SJSA1 (cell line): ENCODE results near the gene RASSF8. TPM values are rescaled to one million over a fixed set of nuclear protein-coding genes. Genes with fewer than 3 reads are reported as not detected.

Experiments
- DNase-seq, 2 experiments: peaks; one replicate each; pipeline ENCODE4 v3.0.0-alpha.2; 2015 to 2020; ENCODE audit warnings: low spot score in 2 of 2, low read depth in 1 of 2
- H3K27ac ChIP-seq: fragments of 250-450 bp; sonication (Bioruptor Pico); 2 replicates; pipeline ENCODE4 v1.5.1; 2020; ENCODE audit warnings: mild to moderate bottlenecking, moderate library complexity
- H3K27me3 ChIP-seq: fragments of 250-450 bp; sonication (Bioruptor Pico); replicated peaks from 2 replicates; pipeline ENCODE4 v1.5.1; 2020; ENCODE audit warnings: mild to moderate bottlenecking, moderate library complexity
- H3K36me3 ChIP-seq: fragments of 250-450 bp; sonication (Bioruptor Pico); 2 replicates; pipeline ENCODE4 v1.5.1; 2020; ENCODE audit warnings: mild to moderate bottlenecking
- H3K4me1 ChIP-seq: fragments of 250-450 bp; sonication (Bioruptor Pico); replicated peaks from 2 replicates; pipeline ENCODE4 v1.6.1; 2021; ENCODE audit warnings: mild to moderate bottlenecking
- H3K4me3 ChIP-seq: fragments of 250-450 bp; sonication (Bioruptor Pico); 2 replicates; pipeline ENCODE4 v1.5.1; 2020; ENCODE audit warnings: mild to moderate bottlenecking
- H3K9me3 ChIP-seq: fragments of 250-450 bp; sonication (Bioruptor Pico); replicated peaks from 2 replicates; pipeline ENCODE4 v1.5.1; 2020; ENCODE audit warnings: mild to moderate bottlenecking
- total RNA-seq: library from RNA; depleted of rRNA; stranded (reverse); fragments of >200 nt; shearing (Covaris generic); gene quantifications from 2 replicates; pipeline ENCODE4 v1.2.3, GENCODE V29; 2014

The RASSF8 gene
- total RNA-seq, 1 experiment from 2014 or later, result 65.0 TPM

DNA sequence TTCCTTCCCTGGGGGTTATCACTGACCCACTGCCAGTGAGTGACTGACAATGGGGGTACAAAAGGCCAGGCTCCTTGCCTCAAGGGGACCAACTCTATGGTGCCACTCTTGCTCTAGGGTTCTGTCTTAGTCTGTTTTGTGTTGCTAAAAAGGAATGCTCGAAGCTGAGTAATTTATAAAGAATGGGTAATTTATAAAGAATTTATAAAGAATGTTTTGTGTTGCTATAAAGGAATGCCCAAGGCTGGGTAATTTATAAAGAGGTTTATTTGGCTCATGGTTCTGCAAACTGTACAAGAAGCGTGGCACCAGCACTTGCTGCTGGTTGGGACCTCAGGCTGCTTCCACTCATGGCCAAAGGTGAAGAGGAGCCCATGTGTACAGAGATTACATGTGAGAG is 15.8 kb upstream of the RASSF8 start:
- Histone ChIP-seq H3K27me3 (no peaks in the 10 kb centered on the region), H3K4me1 (no peaks in the 10 kb centered on the region), H3K9me3 (no peaks in the 10 kb centered on the region), H3K4me3 (no peak overlapping the region), H3K27ac (no peak overlapping the region), H3K36me3 (no peaks in the 10 kb centered on the region)
- no peak for DNase-seq

DNA sequence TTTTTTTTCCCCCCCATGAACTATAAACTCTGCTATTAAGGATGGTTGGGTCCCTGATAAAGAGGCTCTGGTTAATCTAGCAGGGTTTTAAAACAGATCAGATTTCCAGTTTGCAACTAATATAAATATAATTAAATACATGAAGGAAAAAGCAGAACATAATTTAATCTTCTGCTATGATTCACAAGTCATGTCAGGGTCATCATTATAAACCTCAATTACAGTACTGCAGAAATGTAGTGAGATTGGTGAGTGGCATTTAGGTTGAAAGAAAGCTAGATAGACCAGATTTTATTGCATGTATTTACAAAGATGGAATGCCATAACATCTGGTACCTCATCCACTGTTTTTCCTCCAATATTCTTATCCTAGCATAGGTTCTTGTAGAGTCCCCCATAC is 14.5 kb upstream of the RASSF8 start:
- Histone ChIP-seq H3K36me3 (no peaks in the 10 kb centered on the region), H3K4me3 (no peak overlapping the region), H3K27ac (no peak overlapping the region), H3K4me1 (no peaks in the 10 kb centered on the region), H3K9me3 (no peaks in the 10 kb centered on the region), H3K27me3 (no peaks in the 10 kb centered on the region)
- DNase-seq, result no peak

DNA sequence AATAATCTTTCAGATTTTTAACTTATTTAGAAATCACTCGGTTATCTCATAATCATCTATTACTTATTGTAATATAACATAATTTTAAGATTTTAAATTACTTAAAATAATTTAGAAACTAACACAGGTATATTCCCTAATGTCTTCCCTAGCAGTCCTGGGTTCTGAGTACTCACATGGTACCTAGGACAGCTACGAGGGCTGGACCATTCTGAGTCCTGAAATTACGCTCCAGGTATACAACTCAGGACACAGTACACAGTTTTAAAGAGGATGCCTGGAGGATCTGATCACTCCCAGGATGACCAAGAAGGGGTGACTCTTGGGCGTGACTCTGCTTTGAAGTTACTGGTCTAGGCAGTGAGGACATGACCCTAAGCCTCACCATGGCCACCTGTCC is 9.1 kb upstream of the RASSF8 start:
- Histone ChIP-seq H3K27ac (no peak overlapping the region), H3K27me3 (no peaks in the 10 kb centered on the region), H3K4me1 (no peaks in the 10 kb centered on the region), H3K36me3 (0 out of 2 replicates have a peak, but pooled peaks cover 3% of the 10 kb centered on the region), H3K4me3 (no peak overlapping the region), H3K9me3 (no peaks in the 10 kb centered on the region)
- no peak for DNase-seq

DNA sequence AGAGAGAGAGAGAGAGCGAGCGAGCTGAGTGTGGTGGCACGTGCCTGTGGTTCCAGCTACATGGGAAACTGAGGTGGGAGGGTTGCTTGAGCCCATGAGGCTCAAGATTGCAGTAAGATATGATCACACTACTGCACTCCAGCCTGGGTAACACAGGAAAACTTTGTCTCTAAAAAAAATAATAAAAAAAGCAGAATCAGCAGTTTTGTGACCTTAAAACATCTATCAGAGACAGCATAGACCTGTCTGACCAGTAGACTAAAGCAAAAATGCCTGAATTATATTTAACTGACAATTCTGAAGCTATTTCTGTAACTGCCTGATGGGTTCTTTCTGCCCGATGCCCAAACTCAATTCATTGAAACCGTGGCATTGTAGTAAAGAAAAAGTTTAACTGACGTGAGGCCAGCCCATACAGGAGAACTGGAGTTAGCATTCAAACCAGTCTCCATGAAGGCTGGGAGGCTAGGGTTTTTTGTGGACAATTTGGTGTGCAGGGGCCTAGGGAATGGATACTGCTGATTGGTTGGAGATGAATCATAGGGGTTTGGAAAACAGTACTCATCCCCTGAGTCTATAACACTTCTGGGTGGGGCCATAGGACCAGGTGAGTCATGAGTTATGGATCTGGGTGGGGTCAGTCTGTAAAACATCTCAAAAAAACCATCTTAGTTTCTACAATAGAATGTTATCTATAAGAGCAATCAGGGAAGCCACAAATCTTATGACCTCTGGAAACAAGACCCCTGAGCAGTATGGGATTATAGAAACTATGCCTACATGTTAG is 8.0 kb upstream of the RASSF8 start:
- H3K4me1 ChIP-seq, result no peaks in the 10 kb centered on the region
- peaks cover 11% of the 10 kb centered on the region; the same call in 1 of the 2 replicates for H3K36me3 ChIP-seq
- no peak overlapping the region for H3K27ac ChIP-seq
- H3K4me3 ChIP-seq, result no peak overlapping the region
- H3K9me3 ChIP-seq, result no peaks in the 10 kb centered on the region
- DNase-seq, result no peak
- H3K27me3 ChIP-seq, result no peaks in the 10 kb centered on the region

DNA sequence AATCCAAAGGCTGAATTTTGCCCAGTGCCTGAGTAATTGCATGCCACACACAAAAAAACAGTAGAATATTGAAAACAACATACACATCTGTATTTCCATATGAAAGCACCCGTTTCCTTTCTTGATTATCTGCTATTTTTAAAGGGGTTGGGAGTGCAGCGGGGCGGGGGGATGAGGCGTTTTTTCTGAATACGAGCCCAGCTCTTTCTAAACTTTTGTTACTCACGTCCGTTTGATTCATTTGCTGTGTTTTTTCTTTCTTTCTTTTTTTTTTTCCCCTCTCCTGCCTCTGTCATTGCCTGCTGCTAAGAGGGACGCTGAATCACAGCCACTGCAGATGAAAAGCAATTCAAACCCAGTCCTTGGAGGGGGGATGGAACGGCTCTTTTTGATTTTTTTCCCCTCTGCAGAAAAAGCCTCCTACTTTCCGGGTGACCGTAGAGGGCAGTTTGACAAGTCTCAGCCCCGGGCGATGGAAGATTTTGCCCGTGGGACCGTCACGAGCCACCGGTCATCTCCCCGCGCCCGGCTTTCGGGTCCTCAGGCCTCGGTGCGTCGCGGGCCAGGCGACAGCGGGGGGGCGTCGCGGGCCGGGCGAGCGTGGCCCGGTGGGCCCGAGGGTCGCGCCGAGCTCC is 572 bp upstream of the RASSF8 start:
- Histone ChIP-seq H3K9me3 (no peaks in the 10 kb centered on the region), H3K27ac (peak overlapping the region; percentile 99), H3K4me3 (peak overlapping the region; percentile 93), H3K27me3 (no peaks in the 10 kb centered on the region), H3K36me3 (peaks cover 17% of the 10 kb centered on the region), H3K4me1 (peaks cover 17% of the 10 kb centered on the region)
- DNase-seq, result peak; percentile 60 to 82

DNA sequence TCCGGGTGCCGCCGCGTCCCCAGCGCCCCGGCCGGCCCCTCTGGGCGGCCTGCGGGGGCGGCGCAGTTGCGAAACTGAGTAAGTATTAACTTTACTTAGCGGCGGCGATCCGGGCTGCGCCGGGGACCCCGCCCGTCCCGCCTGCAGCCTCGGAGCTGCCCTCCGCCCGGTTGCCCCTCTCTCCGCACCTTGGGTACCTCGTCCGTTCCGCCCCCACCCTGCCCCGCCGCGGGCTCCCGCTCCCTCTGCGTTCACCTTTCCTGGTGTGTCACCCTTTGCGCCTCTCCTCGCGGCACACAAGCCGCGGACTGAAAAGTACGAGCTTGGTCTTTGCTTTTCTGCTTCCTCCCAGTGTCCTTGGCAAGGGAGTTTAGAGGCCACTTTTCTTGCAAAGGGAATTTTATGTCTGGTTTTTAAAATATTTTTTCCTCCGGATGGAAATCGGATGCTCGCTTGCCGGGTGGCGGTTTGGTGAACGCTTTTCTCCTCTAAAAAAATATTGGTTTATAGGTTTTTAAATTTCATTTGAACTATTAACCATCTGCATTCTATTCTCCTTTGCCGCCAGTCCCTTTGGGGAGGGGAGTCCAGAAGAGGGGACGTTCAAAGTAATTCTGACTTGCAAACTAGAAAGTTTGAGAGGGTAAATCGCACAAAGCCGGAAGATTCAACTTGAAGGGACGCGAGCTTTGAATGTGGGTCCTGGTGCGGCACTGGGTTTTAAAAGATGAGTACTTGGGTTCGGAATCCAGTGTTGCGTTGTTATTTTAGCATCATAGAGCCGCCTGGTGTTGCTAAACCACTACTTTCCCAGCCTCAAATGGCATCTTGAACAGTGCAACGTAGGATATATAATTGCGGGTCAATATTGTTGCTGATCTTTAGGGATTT is 834 bp downstream of the RASSF8 start:
- Histone ChIP-seq H3K36me3 (peaks cover 18% of the 10 kb centered on the region), H3K9me3 (no peaks in the 10 kb centered on the region), H3K27me3 (no peaks in the 10 kb centered on the region), H3K4me3 (peak overlapping the region; percentile 93), H3K4me1 (peaks cover 17% of the 10 kb centered on the region), H3K27ac (peak overlapping the region; percentile 67)
- peak; percentile 53 to 58 for DNase-seq

DNA sequence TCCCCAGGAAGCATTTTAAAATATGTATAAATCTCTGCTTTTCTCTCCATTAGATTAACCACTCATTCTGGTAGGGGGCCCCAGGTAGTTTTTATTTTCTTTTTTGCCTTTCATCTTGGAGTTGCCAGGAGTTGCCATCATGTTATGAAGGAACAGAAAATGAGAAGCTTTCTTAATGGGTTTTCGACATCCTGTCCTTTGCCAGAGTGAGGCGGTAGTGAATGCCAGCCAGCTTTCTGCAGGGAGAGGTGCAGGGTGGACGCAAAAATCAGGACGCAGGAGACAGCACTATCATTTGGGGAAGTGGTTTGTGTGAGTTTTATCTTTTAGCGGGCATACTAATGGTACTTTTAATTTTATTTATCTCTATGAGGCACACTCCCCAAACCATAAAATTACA is 1.7 kb downstream of the RASSF8 start:
- peaks cover 13% of the 10 kb centered on the region for H3K36me3 ChIP-seq
- H3K4me1 ChIP-seq, result peaks cover 17% of the 10 kb centered on the region
- H3K9me3 ChIP-seq, result no peaks in the 10 kb centered on the region
- H3K27me3 ChIP-seq, result no peaks in the 10 kb centered on the region
- no peak overlapping the region for H3K27ac ChIP-seq
- no peak for DNase-seq
- peak overlapping the region; percentile 93 for H3K4me3 ChIP-seq

DNA sequence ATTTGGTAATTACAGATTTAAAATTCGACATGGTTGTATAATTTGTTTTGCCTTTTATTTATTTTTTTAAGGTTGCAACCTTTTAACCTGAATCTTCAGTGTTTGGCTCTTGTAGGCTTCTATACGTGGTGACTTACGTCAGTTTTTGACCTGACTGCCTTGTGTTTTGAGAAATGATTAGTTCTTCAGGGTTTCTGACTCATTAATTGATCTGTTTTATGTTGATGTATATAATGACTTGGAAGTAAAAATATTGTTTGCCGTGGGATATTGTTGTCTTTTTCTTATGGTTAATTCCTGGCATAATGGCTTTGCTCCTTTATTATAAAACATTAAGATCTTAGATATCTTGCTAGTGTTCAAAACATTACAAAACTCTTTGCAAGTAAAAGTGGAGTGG is 2.5 kb downstream of the RASSF8 start:
- Histone ChIP-seq H3K4me3 (no peak overlapping the region), H3K27ac (no peak overlapping the region), H3K36me3 (peaks cover 9% of the 10 kb centered on the region), H3K4me1 (peaks cover 17% of the 10 kb centered on the region), H3K9me3 (no peaks in the 10 kb centered on the region), H3K27me3 (no peaks in the 10 kb centered on the region)
- DNase-seq, result no peak

DNA sequence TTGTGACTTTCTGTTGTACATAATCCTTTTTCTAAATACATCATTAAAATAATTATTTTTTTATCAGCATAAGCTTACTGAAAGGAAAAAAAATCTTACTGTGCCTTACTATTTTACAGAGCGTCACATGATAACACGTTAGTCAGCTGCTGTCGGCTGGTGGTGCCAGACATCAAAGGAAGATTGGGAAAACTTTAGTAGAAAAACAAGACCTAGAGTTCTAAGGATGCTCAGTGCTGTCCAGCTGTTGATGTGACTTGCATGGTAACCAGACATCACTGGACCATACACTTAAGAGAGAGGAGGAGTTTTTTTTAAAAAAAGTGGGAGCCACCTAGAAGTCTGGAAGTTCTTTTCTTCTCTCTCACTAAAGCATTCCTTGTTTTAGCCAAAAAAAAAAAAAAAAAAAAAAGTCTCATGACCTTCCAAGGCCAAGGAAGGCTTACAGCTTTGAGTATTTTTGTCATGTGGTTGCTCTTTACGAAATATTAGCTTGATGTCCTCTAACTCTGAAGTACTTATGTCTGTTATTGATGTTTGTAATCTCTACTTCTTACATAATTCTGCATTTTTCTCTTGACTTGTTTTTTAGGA is 4.5 kb downstream of the RASSF8 start:
- Histone ChIP-seq H3K9me3 (no peaks in the 10 kb centered on the region), H3K27me3 (no peaks in the 10 kb centered on the region), H3K4me3 (no peak overlapping the region), H3K4me1 (peaks cover 12% of the 10 kb centered on the region), H3K27ac (no peak overlapping the region), H3K36me3 (peaks cover 9% of the 10 kb centered on the region)
- no peak for DNase-seq

DNA sequence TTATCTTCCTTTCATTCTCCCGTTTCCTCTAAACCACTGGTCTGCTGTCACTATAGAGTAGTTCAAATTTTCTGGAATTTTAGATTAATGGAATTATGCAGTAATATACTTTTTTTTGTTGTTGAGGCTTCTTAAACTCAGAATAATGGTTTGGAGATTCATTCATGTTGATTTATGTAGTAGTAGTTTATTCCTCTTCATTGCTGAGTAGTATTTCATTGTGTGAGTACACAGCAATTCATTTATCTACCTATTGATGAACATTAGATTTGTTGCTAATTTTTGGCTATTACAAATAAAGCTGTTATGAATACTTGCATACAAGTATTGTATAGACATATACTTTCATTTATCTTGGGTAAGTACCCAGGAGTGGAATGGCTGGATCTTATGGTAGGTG is 7.2 kb downstream of the RASSF8 start:
- H3K4me3 ChIP-seq, result no peak overlapping the region
- no peak for DNase-seq
- H3K4me1 ChIP-seq, result peaks cover 11% of the 10 kb centered on the region

DNA sequence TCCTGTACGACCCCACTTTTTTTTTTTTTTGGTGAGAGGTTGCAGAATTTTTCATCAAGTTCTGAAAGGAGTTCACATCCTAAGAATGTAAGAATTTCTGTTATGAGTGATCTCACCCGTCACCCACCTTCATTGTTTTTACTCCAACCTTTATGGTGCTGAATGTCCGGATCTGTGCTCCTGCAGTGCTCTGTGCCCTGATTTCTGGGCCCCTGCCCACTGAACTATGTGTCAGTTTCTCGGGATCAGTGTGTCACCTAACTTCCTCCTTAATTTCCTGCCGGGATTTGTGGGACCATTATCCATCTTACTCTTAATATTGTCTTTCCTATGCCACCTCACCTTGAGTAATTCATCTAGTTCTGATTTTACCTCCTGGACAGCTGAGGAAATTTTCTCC is 11.6 kb downstream of the RASSF8 start:
- Histone ChIP-seq H3K27me3 (no peaks in the 10 kb centered on the region), H3K4me3 (no peak overlapping the region), H3K27ac (no peak overlapping the region), H3K9me3 (no peaks in the 10 kb centered on the region), H3K36me3 (no peaks in the 10 kb centered on the region), H3K4me1 (peaks cover 19% of the 10 kb centered on the region; the same call in 1 of the 2 replicates)
- no peak for DNase-seq

More for the DNA sequence above, 7.2 kb downstream of the RASSF8 start:
- no peak overlapping the region for H3K27ac ChIP-seq
- no peaks in the 10 kb centered on the region for H3K27me3 ChIP-seq
- no peaks in the 10 kb centered on the region for H3K9me3 ChIP-seq
- H3K36me3 ChIP-seq, result 0 out of 2 replicates have a peak, but pooled peaks cover 6% of the 10 kb centered on the region

DNA sequence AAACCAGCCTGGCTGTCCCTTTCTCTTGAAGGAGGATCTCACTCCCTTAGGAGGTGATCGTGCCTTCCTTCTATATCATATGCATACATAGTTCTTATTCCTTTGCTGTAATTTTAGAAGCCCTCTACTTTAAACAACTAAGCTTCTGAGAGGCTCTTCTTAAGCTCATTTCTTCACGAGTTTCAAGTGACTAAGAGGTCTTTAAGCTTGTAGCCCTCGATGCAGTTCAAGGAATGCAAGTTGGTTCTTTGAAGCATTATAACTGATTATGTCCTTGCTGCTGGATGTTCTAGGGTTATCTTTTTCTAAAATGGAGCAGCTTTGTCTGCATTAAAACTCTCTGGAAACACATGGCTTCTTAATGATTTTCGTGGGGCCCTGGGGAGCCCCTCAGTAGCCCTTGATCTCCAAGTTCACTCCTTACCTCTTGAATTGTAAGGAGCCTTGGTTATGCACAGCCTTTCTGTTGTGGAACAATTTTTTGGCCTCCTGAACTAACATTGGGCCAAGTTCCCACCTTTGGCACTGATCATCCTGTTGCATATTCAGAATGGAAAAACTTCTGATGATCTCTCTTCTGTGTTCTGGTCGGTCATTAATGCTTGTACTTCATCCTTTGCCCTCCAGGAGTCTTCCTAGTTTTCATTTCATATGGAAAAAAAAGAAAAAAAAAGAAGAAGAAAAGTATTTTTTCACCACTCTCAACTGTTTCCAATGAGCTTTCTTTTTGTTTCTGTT is 12.6 kb downstream of the RASSF8 start:
- Histone ChIP-seq H3K27me3 (no peaks in the 10 kb centered on the region), H3K9me3 (no peaks in the 10 kb centered on the region), H3K4me1 (peaks cover 27% of the 10 kb centered on the region; the same call in 1 of the 2 replicates), H3K27ac (no peak overlapping the region), H3K4me3 (no peak overlapping the region), H3K36me3 (no peaks in the 10 kb centered on the region)
- peak in 1 of 2 experiments; percentile 26 for DNase-seq

DNA sequence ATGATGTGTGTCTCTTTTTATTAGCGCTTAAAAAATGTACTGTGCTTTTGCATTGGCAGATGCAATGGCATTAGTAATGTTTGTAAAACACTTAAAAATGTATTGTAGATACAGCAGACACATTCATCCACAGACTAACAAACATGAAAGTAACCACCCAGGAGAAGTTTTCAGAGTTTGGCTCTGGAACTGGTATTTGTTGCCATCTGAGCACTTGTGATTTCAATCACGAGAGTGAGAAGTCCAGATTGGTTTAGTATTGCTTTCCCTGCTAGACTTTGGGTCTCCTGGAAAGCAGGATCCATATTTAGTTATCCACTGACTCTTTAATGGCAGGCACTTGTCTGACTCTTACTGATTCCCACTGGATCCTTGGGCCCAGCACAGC is 13.2 kb downstream of the RASSF8 start:
- no peaks in the 10 kb centered on the region for H3K9me3 ChIP-seq
- H3K27me3 ChIP-seq, result no peaks in the 10 kb centered on the region
- no peak overlapping the region for H3K27ac ChIP-seq
- no peak for DNase-seq
- H3K36me3 ChIP-seq, result no peaks in the 10 kb centered on the region
- no peak overlapping the region for H3K4me3 ChIP-seq
- H3K4me1 ChIP-seq, result peaks cover 27% of the 10 kb centered on the region; the same call in 1 of the 2 replicates
